ENCODE results near the gene LAGE3.
A peak's percentile ranks its signal among the peaks of the same experiment; 100 is the strongest.

The LAGE3 gene

DNA sequence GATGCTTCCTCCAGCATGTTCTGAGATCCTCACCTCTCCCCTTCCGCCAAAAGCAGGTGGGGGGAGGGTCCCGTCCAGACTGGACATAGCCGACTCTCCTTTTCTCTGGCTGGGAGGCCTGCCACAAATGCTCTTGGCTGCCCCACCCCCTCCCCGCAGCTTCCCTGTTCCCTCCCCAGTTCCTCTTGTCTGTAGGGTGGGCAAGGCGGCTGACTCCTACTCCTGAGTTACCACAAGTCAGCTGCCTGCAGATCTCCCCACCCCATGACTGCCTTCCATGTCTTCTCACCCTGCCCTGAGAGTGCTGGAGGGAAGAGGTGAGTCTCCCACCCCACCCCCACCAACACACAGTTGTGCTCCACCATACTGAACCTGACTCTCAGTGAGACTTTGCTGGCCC, 47.7 kb downstream of the LAGE3 start:
- peak; percentile 84 for DNase-seq

DNA sequence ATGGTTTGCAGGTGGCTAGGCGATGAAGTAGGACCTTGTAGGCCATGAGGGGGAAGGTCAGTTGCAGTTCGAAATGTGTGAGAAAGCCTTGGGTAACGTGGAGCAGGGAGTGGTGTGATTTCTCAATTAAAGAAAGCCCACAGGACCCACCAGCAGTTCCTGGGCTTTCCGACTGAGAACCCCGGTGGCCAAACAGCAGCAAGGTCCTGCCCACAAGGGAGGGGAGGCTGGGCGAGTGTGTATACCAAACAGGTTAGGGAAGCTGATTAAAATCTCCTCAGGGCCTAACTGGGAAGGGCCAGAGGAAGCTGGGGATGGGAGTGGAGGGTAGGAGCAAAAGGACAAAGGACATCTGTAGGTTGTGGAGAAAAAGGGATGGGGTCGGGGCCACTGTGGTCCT, 48.2 kb downstream of the LAGE3 start:
- peak; percentile 87 for DNase-seq

GRCh38 chrX:154430479-154430878, 48.6 kb downstream of the LAGE3 start:
- peak; percentile 58 for DNase-seq

DNA sequence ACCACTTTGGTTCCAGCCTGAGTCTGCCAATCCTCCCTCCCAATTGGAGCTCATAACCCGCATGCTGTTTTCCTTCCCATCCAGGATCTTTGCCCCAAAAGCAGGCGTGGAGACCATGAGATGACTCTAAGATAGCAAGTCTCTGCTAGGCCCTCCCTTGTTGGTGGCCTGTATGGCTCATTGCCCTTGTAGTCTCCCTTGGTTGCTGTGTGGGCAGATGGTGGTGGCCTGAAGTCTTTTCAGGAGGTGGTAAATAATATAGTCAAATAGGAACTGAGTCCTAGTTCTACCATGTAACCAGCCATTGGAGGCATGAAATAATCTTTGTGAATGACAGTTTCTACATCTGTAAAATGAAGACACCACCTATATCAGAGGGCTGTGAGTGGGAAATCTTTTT, 49.4 kb downstream of the LAGE3 start:
- DNase-seq = peak; percentile 55

DNA sequence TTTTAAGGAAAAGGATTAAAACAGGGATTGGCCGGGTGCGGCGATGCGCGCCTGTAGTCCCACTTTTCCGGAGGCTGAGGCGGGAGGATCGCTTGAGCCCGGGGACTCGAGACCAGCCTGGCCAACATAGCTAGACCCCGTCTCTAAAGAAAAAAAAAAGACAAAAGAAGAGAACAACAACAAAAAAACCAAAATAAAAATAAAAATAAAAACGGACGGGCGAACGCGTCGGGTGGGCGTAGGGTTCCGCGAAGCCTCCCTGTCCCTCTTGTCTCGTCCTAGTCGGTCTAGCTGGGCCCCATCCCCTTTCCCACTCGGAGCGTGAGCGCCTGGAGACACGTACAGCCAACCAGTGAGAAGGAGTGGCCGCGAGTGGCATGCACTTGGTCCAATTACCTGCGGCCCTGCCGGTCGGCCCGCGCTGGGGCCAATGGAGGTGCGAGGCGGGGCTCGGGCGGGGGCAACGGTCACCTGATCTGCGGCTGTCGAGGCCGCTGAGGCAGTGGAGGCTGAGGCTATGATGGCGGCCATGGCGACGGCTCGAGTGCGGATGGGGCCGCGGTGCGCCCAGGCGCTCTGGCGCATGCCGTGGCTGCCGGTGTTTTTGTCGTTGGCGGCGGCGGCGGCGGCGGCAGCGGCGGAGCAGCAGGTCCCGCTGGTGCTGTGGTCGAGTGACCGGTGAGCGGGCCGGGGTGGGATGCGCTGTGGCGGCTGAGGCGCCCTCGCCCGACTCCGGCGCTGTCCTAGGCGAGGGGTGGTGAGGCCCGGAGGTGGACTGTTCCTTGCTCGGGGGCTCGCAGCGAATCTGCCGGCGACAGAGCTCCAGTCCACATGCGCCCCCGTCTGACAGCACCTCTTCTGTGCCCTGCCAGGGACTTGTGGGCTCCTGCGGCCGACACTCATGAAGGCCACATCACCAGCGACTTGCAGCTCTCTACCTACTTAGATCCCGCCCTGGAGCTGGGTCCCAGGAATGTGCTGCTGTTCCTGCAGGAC, 50.6 kb downstream of the LAGE3 start, which contains the start of gene ATP6AP1:
ATP6AP1 (plus strand) TSS at position 502 of the 996 bp plus-strand sequence; CDS start at position 518, 16 bp downstream.
- DNase-seq = peak; percentile 94
